Subcutaneous abdominal adipose tissue (tissue), 5 donors: ENCODE data around the gene DIRAS1.
A peak's percentile ranks its signal among the peaks of the same experiment; 100 is the strongest.

Experiments
- H3K27ac ChIP-seq: one replicate; pipeline ENCODE4 v1.7.0; 2013; ENCODE audit warnings: low read depth, mild to moderate bottlenecking, inconsistent platforms, low read length, moderate library complexity
- H3K27me3 ChIP-seq, 5 donors: one replicate each; pipeline ENCODE4 v1.7.0; 2013; ENCODE audit warnings: low read length in 5 of 5, inconsistent platforms in 1 of 5; ENCODE audit not compliant: control insufficient read depth in 5 of 5, insufficient read depth in 4 of 5
- H3K36me3 ChIP-seq, 5 donors: one replicate each; pipeline ENCODE4 v1.7.0; 2013; ENCODE audit warnings: low read length in 5 of 5; ENCODE audit not compliant: control insufficient read depth in 5 of 5, insufficient read depth in 5 of 5
- H3K4me1 ChIP-seq, 5 donors: one replicate each; pipeline ENCODE4 v1.7.0; 2013; ENCODE audit warnings: low read length in 5 of 5, mild to moderate bottlenecking in 3 of 5, moderate library complexity in 1 of 5; ENCODE audit not compliant: control insufficient read depth in 5 of 5, insufficient read depth in 5 of 5
- H3K4me3 ChIP-seq, 5 donors: one replicate each; pipeline ENCODE4 v1.7.0; 2013; ENCODE audit warnings: low read length in 5 of 5, low read depth in 1 of 5
- H3K9ac ChIP-seq, 5 donors: one replicate each; pipeline ENCODE4 v1.7.0; 2013; ENCODE audit warnings: low read length in 5 of 5, mild to moderate bottlenecking in 4 of 5, moderate library complexity in 3 of 5
- H3K9me3 ChIP-seq, 5 donors: one replicate each; pipeline ENCODE4 v1.7.0; 2013; ENCODE audit warnings: low read length in 5 of 5; ENCODE audit not compliant: control insufficient read depth in 5 of 5
- donor health status: healthy.
- donor health status: healthy.
- donor health status: healthy.
- donor health status: healthy.
- donor health status: healthy.

The DIRAS1 gene

GRCh38 chr19:2755448-2755705, 34.2 kb upstream of the DIRAS1 start:
- no peaks in the 10 kb centered on the region for H3K9me3 ChIP-seq
- no peak overlapping the region for H3K9ac ChIP-seq
- H3K27ac ChIP-seq = no peak overlapping the region
- no peaks in the 10 kb centered on the region for H3K4me1 ChIP-seq
- no peaks in the 10 kb centered on the region for H3K27me3 ChIP-seq
- H3K36me3 ChIP-seq = peaks cover 0 to 65% (median 53%) of the 10 kb centered on the region in 5 donors
- H3K4me3 ChIP-seq = no peak overlapping the region

DNA sequence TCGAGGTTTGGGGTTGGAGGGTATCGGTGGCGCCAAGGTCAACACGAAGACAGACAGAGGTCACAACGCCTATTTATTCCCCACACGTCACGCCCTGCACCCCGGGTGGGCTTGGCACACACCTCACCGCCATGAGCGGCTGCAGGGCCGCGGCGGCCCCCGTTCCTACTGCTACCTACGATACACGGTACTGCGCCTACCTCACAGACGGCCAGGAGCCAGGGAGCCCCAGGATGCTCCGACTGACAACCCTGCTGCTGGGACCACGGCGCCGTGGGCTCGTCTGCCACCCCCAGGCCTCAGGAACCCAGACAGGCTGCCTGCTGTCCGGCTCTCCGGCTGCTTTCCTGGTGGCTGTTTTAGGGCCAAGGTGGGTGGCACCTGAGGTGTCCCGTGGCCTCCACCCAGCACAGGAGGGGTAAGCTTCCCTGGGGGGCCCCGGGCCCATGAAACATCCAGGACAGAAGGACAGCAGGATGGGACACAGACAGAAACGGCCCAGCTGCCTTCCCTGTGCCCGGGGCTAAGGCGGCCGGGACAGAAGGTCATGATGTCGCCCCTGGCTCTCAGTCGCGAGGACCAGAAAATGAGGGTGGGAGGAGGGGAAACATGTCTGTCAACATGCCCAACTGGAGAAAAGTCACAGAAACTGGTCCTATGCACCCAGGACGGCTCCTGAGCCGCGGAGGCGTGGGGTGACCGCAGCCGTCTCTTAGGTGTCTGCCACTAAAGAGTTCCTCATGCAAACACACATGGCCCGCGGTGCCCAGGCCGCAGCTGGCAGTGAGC, 33.7 kb upstream of the DIRAS1 start:
- Histone ChIP-seq H3K27ac (no peak overlapping the region), H3K9ac (no peak overlapping the region), H3K4me3 (no peak overlapping the region), H3K36me3 (peaks cover 0 to 62% (median 50%) of the 10 kb centered on the region in 5 donors), H3K4me1 (no peaks in the 10 kb centered on the region), H3K27me3 (no peaks in the 10 kb centered on the region), H3K9me3 (no peaks in the 10 kb centered on the region)

GRCh38 chr19:2751438-2751830, 30.3 kb upstream of the DIRAS1 start:
- peaks cover 0 to 3% (median 0%) of the 10 kb centered on the region in 5 donors for H3K27me3 ChIP-seq
- peaks cover 0 to 29% (median 21%) of the 10 kb centered on the region in 5 donors for H3K36me3 ChIP-seq
- H3K9me3 ChIP-seq = no peaks in the 10 kb centered on the region
- H3K9ac ChIP-seq = no peak overlapping the region
- H3K4me3 ChIP-seq = no peak overlapping the region
- peaks cover 0 to 3% (median 2%) of the 10 kb centered on the region in 5 donors for H3K4me1 ChIP-seq
- no peak overlapping the region for H3K27ac ChIP-seq

DNA sequence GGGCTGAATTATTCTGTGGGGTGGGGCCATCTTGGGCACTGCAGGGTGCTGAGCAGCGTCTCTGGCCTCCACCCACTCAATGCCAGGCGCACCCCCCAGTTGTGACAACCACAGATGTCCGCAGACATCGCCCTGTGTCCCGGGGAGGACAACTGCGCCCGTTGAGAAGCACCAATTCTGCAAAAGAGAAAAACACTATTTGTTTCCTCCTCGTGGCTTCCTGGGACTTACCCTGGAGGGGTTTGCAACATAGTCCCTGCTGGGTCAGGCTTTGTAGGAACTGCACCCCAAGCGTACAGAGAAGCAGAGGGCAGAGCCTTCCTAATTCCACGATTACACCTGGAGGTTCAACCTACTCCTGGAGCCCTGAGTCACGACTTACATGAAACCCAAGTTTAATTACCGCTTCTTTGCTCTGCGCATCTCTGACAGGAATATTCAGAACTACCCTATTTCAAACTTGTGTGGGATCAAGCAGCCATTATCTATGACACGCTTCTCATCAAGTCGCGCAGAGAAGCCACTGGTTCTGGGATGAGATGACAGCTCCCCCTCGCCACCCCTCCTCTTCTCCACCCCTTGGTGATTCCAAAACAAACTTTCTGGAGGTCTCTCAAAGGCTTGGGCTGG, 29.8 kb upstream of the DIRAS1 start:
- no peak overlapping the region for H3K27ac ChIP-seq
- H3K4me3 ChIP-seq = no peak overlapping the region
- H3K27me3 ChIP-seq = peaks cover 0 to 3% (median 0%) of the 10 kb centered on the region in 5 donors
- H3K36me3 ChIP-seq = peaks cover 0 to 25% (median 19%) of the 10 kb centered on the region in 5 donors
- H3K9ac ChIP-seq = no peak overlapping the region
- H3K4me1 ChIP-seq = peaks cover 0 to 3% (median 2%) of the 10 kb centered on the region in 5 donors
- no peaks in the 10 kb centered on the region for H3K9me3 ChIP-seq

GRCh38 chr19:2747349-2747748, 26.2 kb upstream of the DIRAS1 start:
- H3K36me3 ChIP-seq = no peaks in the 10 kb centered on the region
- H3K4me1 ChIP-seq = peaks cover 0 to 3% (median 2%) of the 10 kb centered on the region in 5 donors
- no peaks in the 10 kb centered on the region for H3K9me3 ChIP-seq
- H3K27ac ChIP-seq = no peak overlapping the region
- no peak overlapping the region for H3K4me3 ChIP-seq
- H3K9ac ChIP-seq = no peak overlapping the region
- peaks cover 0 to 3% (median 0%) of the 10 kb centered on the region in 5 donors for H3K27me3 ChIP-seq

GRCh38 chr19:2744113-2744512, 22.9 kb upstream of the DIRAS1 start:
- Histone ChIP-seq H3K4me1 (peaks cover 2 to 10% (median 7%) of the 10 kb centered on the region in 5 donors), H3K27ac (no peak overlapping the region), H3K4me3 (no peak overlapping the region), H3K9ac (no peak overlapping the region), H3K36me3 (no peaks in the 10 kb centered on the region), H3K9me3 (no peaks in the 10 kb centered on the region), H3K27me3 (peaks cover 0 to 6% (median 3%) of the 10 kb centered on the region in 5 donors)

- H3K4me1 ChIP-seq = peaks cover 3 to 16% (median 13%) of the 10 kb centered on the region in 5 donors
- peaks cover 0 to 3% (median 3%) of the 10 kb centered on the region in 5 donors for H3K27me3 ChIP-seq
- no peaks in the 10 kb centered on the region for H3K9me3 ChIP-seq
- no peak overlapping the region for H3K4me3 ChIP-seq
- H3K27ac ChIP-seq = no peak overlapping the region
- H3K9ac ChIP-seq = no peak overlapping the region
- H3K36me3 ChIP-seq = no peaks in the 10 kb centered on the region
These were observed 21.9 kb upstream of the DIRAS1 start for GRCh38 chr19:2743099-2743498.

GRCh38 chr19:2740314-2740656, 19.1 kb upstream of the DIRAS1 start:
- Histone ChIP-seq H3K9me3 (peaks cover 0 to 5% (median 0%) of the 10 kb centered on the region in 5 donors), H3K4me3 (peak overlapping the region in 2 of 5 donors; percentile 22 to 91), H3K27me3 (peaks cover 0 to 3% (median 3%) of the 10 kb centered on the region in 5 donors), H3K4me1 (peaks cover 3 to 17% (median 13%) of the 10 kb centered on the region in 5 donors), H3K36me3 (peaks cover 0 to 18% (median 17%) of the 10 kb centered on the region in 5 donors), H3K27ac (no peak overlapping the region), H3K9ac (no peak overlapping the region)

- H3K4me1 ChIP-seq = peaks cover 3 to 18% (median 14%) of the 10 kb centered on the region in 5 donors
- peaks cover 0 to 3% (median 3%) of the 10 kb centered on the region in 5 donors for H3K27me3 ChIP-seq
- peak within 1 kb of the TSS; percentile 48 to 90 (median 85) for H3K9ac ChIP-seq
- no peak within 1 kb of the TSS for H3K27ac ChIP-seq
- H3K36me3 ChIP-seq = peaks cover 0 to 23% (median 22%) of the 10 kb centered on the region in 5 donors
- H3K9me3 ChIP-seq = peaks cover 0 to 5% (median 0%) of the 10 kb centered on the region in 5 donors
- peak within 1 kb of the TSS; percentile 74 to 98 (median 91) for H3K4me3 ChIP-seq
These were observed 18.6 kb upstream of the DIRAS1 start, which contains the start of gene SLC39A3 for GRCh38 chr19:2739602-2740313. Gene SLC39A3 (minus strand): TSS chr19:2740017. CDS start chr19:2737257, 2,760 bp downstream.
